Measurements from ENCODE around the gene NCLN. TPM values are rescaled to one million over a fixed set of nuclear protein-coding genes. Genes with fewer than 3 reads are reported as not detected.
A peak's percentile ranks its signal among the peaks of the same experiment; 100 is the strongest.

Gene NCLN
- total RNA-seq, 1 experiment from 2014 or later = 74.7 TPM

DNA sequence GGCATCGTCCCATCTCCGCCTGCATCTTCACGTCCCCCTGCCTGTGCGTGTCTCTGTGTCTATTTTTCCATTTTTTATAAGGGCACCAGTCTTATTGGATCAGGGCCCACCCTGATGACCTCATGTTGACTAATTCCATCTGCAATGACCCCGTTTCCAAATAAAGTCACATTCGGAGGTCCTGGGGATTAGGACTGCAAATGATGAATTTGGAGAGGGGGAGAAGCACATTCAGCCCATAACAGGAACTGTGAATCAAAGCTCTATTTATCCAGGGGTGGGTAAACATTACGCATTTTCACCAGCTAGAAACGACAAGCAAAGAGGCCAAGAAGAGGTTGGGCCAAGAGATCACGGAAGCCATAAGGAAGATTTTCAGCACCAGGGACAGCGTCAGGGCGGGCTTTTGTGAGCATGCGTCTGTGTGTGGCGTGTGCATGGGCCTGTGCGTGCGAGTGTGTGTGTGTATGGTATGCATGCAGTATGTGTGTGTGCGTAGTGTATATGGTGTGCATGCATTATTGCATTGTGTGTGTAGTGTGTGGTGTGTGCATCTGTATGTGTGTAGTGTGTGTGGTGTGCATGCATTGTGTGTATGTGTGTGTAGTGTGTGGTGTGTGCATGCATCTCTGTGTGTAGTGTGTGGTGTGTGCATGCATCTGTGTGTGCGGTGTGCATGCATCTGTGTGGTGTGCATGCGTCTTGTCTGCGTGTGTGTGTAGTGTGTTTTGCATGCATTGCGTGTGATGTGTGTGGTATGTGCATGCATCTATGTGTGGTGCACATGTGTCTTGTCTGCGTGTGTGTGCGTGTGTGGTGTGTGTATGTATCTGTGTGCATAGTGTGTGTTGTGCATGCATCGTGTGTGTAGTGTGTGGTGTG lies 58.3 kb downstream of the NCLN start:
- ATAC-seq = peak; percentile 18; the same call in 1 of the 2 replicates
- intact Hi-C loops (cut with micrococcal nuclease) = no loop called here
- no peaks in the 10 kb centered on the region for H3K4me1 ChIP-seq (ENCODE audit: insufficient read depth, low read length)

DNA sequence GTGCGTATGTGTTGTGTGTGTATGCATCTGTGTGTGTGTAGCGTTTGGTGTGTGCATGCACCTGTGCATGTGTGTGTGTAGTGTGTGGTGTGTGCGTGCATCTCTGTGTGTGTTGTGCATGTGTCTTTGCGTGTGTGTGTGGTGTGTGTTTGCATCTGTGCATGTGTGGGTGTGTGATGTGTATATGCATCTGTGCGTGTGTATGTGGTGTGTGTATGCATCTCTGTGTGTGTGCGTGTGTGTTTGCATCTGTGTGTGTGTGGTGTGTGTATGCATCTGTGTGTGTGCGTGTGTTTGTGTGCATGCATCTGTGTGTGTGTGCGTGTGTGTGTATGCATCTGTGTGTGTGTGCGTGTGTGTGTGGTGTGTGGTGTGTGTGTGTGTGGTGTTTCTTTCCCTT lies 59.3 kb downstream of the NCLN start:
- no peak overlapping the region for H3K27ac ChIP-seq (ENCODE audit: low read length)

More for the DNA sequence above, 58.3 kb downstream of the NCLN start:
- ChIA-PET POLR2A (ENCODE audit: unreplicated experiment) (no interaction called here), CTCF (no interaction called here)
- Histone ChIP-seq H3K79me2 (ENCODE audit: low read length) (no peaks in the 10 kb centered on the region), H3K4me2 (ENCODE audit: low read length) (no peak overlapping the region), H3K27ac (ENCODE audit: low read length) (no peak overlapping the region), H3K36me3 (ENCODE audit: low read depth, low read length) (no peaks in the 10 kb centered on the region), H3K9ac (ENCODE audit: low read length) (no peak overlapping the region), H3F3A (ENCODE audit: low read length, unreplicated experiment) (no peaks in the 10 kb centered on the region), H3K9me3 (ENCODE audit: low read length) (no peaks in the 10 kb centered on the region), H2AFZ (ENCODE audit: low read length) (no peak overlapping the region), H3K9me2 (replicated peaks; ENCODE audit: low read length) (no peaks in the 10 kb centered on the region), H3K27me3 (ENCODE audit: low read length) (no peaks in the 10 kb centered on the region), H3K4me3 (ENCODE audit: low read length) (no peak overlapping the region), H4K20me1 (ENCODE audit: low read length) (no peaks in the 10 kb centered on the region)
- TF ChIP-seq, protein P1, sequence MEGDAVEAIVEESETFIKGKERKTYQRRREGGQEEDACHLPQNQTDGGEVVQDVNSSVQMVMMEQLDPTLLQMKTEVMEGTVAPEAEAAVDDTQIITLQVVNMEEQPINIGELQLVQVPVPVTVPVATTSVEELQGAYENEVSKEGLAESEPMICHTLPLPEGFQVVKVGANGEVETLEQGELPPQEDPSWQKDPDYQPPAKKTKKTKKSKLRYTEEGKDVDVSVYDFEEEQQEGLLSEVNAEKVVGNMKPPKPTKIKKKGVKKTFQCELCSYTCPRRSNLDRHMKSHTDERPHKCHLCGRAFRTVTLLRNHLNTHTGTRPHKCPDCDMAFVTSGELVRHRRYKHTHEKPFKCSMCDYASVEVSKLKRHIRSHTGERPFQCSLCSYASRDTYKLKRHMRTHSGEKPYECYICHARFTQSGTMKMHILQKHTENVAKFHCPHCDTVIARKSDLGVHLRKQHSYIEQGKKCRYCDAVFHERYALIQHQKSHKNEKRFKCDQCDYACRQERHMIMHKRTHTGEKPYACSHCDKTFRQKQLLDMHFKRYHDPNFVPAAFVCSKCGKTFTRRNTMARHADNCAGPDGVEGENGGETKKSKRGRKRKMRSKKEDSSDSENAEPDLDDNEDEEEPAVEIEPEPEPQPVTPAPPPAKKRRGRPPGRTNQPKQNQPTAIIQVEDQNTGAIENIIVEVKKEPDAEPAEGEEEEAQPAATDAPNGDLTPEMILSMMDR (conservative IDR thresholded peaks at IDR 0.05; ENCODE audit: low read depth, low read length) = no peak
- no peak for TF ChIP-seq EZH2phosphoT487 (IDR thresholded peaks at IDR 0.05; ENCODE audit: borderline replicate concordance, low read length)
- no peak for TF ChIP-seq EZH2 (IDR thresholded peaks at IDR 0.05; ENCODE audit: low read length, unreplicated experiment)
- peak; percentile 63 for DNase-seq
- no TSS peak for BruUV-seq (replicated peaks)

More for the DNA sequence above, 59.3 kb downstream of the NCLN start:
- Histone ChIP-seq H3F3A (ENCODE audit: low read length, unreplicated experiment) (no peaks in the 10 kb centered on the region), H3K79me2 (ENCODE audit: low read length) (no peaks in the 10 kb centered on the region), H3K4me1 (ENCODE audit: insufficient read depth, low read length) (no peaks in the 10 kb centered on the region), H3K9me2 (replicated peaks; ENCODE audit: low read length) (no peaks in the 10 kb centered on the region), H2AFZ (ENCODE audit: low read length) (no peak overlapping the region), H3K4me3 (ENCODE audit: low read length) (no peak overlapping the region), H3K9me3 (ENCODE audit: low read length) (no peaks in the 10 kb centered on the region), H3K9ac (ENCODE audit: low read length) (no peak overlapping the region), H3K27me3 (ENCODE audit: low read length) (no peaks in the 10 kb centered on the region), H3K4me2 (ENCODE audit: low read length) (no peak overlapping the region), H4K20me1 (ENCODE audit: low read length) (no peaks in the 10 kb centered on the region), H3K36me3 (ENCODE audit: low read depth, low read length) (no peaks in the 10 kb centered on the region)
- DNase-seq (no peak), ATAC-seq (no peak)
- TF ChIP-seq EZH2 (IDR thresholded peaks at IDR 0.05; ENCODE audit: low read length, unreplicated experiment) (no peak), EZH2phosphoT487 (IDR thresholded peaks at IDR 0.05; ENCODE audit: borderline replicate concordance, low read length) (no peak)
- TF ChIP-seq, protein P1 (conservative IDR thresholded peaks at IDR 0.05; ENCODE audit: low read depth, low read length) = no peak
- ChIA-PET POLR2A (ENCODE audit: unreplicated experiment) (no interaction called here), CTCF (no interaction called here)
- BruUV-seq (replicated peaks) = no TSS peak
- intact Hi-C loops (cut with micrococcal nuclease) = no loop called here

Data from PC-3 (cell line).